GM12891 (cell line): ENCODE results near the gene GCA.

Experiments
- DNase-seq: peaks from one replicate; pipeline ENCODE4 v3.0.0; 2011; ENCODE audit warnings: low spot score; ENCODE audit not compliant: insufficient read length
- FAIRE-seq: peaks from 2 replicates; lab custom pipeline; 2011; peaks lifted over from hg19 to GRCh38; lab: Jason Lieb, UNC
- PAX5 ChIP-seq: IDR thresholded peaks from 2 replicates; pipeline ENCODE4 v1.6.1; 2011; ENCODE audit warnings: low read length, moderate library complexity, mild to moderate bottlenecking; ENCODE audit not compliant: insufficient read depth, severe bottlenecking
- POLR2A ChIP-seq: IDR thresholded peaks from 2 replicates; pipeline ENCODE4 v1.6.1; 2011; ENCODE audit warnings: low read depth, low read length, control low read depth
- POLR2AphosphoS5 ChIP-seq: IDR thresholded peaks from 2 replicates; pipeline ENCODE4 v1.6.1; 2011; ENCODE audit warnings: low read depth, low read length, control low read depth
- POU2F2 ChIP-seq: IDR thresholded peaks from 2 replicates; pipeline ENCODE4 v1.6.1; 2011; ENCODE audit warnings: low read depth, mild to moderate bottlenecking, control low read depth, low read length, moderate library complexity
- SPI1 ChIP-seq: IDR thresholded peaks from 2 replicates; pipeline ENCODE4 v1.6.1; 2011; ENCODE audit warnings: low read depth, low read length, control low read depth
- TAF1 ChIP-seq: IDR thresholded peaks from 2 replicates; pipeline ENCODE4 v1.6.1; 2011; ENCODE audit warnings: low read depth, low read length, control low read depth

Gene GCA

GRCh38 chr2:162315938-162316337 is 28.0 kb upstream of the GCA start:
- FAIRE-seq, result peak; percentile 56
- no peak for TF ChIP-seq POLR2A
- no peak for TF ChIP-seq POLR2AphosphoS5
- TF ChIP-seq PAX5, result no peak
- no peak for TF ChIP-seq SPI1
- no peak for TF ChIP-seq POU2F2
- TF ChIP-seq TAF1, result no peak

GRCh38 chr2:162316590-162316989 is 27.3 kb upstream of the GCA start:
- DNase-seq, result no peak
- TF ChIP-seq POU2F2 (no peak), TAF1 (no peak), POLR2AphosphoS5 (no peak), PAX5 (no peak), SPI1 (no peak), POLR2A (no peak)
- FAIRE-seq, result no peak

More at GRCh38 chr2:162315938-162316337, 28.0 kb upstream of the GCA start:
- no peak for DNase-seq

- no peak for DNase-seq
- TF ChIP-seq SPI1 (no peak), POLR2A (no peak), PAX5 (no peak), POLR2AphosphoS5 (no peak), TAF1 (no peak), POU2F2 (no peak)
- no peak for FAIRE-seq
Observed at GRCh38 chr2:162317058-162317742, 26.7 kb upstream of the GCA start.

- no peak for TF ChIP-seq POLR2AphosphoS5
- TF ChIP-seq POLR2A, result no peak
- TF ChIP-seq POU2F2, result no peak
- no peak for TF ChIP-seq SPI1
- TF ChIP-seq TAF1, result no peak
- no peak for TF ChIP-seq PAX5
- no peak for FAIRE-seq
- DNase-seq, result no peak
Observed at GRCh38 chr2:162317861-162318327, 26.0 kb upstream of the GCA start.

GRCh38 chr2:162318328-162319180 is 25.4 kb upstream of the GCA start, which contains the start of gene IFIH1:
TSS of gene IFIH1 (minus strand) at chr2:162318684. CDS start at chr2:162318307, 377 bp downstream.
- peak; percentile 93 for FAIRE-seq
- TF ChIP-seq POLR2AphosphoS5 (peak; percentile 75; the same call in 1 of the 2 replicates), POU2F2 (no peak; the same call in 1 of the 2 replicates), POLR2A (peak; percentile 85), TAF1 (peak; percentile 76), PAX5 (no peak), SPI1 (peak; percentile 99)
- peak; percentile 51 for DNase-seq

GRCh38 chr2:162320864-162321517 is 22.9 kb upstream of the GCA start:
- no peak for FAIRE-seq
- no peak for TF ChIP-seq TAF1
- no peak for TF ChIP-seq POLR2A
- no peak for TF ChIP-seq PAX5
- TF ChIP-seq SPI1, result no peak
- no peak for TF ChIP-seq POLR2AphosphoS5
- no peak for TF ChIP-seq POU2F2
- DNase-seq, result no peak

- FAIRE-seq, result peak; percentile 13
- DNase-seq, result no peak
- TF ChIP-seq TAF1 (no peak), SPI1 (no peak)
Observed at GRCh38 chr2:162324953-162325352, 19.0 kb upstream of the GCA start.

- DNase-seq (no peak), FAIRE-seq (peak; percentile 45)
- TF ChIP-seq POLR2A (no peak), PAX5 (no peak), TAF1 (no peak), SPI1 (no peak), POLR2AphosphoS5 (no peak), POU2F2 (no peak)
Observed at GRCh38 chr2:162327134-162327769, 16.7 kb upstream of the GCA start.

- no peak for TF ChIP-seq TAF1
- TF ChIP-seq POU2F2, result no peak
- TF ChIP-seq POLR2AphosphoS5, result no peak
- no peak for TF ChIP-seq SPI1
- no peak for TF ChIP-seq POLR2A
- no peak for TF ChIP-seq PAX5
- FAIRE-seq (no peak), DNase-seq (no peak)
Observed at GRCh38 chr2:162327806-162328205, 16.1 kb upstream of the GCA start.
